Measurements from ENCODE around the gene TMC6.
"Not testable (repeated sequence)": the region's sequence is repeated elsewhere in the genome, so short reads cannot be mapped to it uniquely, and the experiment has no call there.

TMC6 gene

DNA sequence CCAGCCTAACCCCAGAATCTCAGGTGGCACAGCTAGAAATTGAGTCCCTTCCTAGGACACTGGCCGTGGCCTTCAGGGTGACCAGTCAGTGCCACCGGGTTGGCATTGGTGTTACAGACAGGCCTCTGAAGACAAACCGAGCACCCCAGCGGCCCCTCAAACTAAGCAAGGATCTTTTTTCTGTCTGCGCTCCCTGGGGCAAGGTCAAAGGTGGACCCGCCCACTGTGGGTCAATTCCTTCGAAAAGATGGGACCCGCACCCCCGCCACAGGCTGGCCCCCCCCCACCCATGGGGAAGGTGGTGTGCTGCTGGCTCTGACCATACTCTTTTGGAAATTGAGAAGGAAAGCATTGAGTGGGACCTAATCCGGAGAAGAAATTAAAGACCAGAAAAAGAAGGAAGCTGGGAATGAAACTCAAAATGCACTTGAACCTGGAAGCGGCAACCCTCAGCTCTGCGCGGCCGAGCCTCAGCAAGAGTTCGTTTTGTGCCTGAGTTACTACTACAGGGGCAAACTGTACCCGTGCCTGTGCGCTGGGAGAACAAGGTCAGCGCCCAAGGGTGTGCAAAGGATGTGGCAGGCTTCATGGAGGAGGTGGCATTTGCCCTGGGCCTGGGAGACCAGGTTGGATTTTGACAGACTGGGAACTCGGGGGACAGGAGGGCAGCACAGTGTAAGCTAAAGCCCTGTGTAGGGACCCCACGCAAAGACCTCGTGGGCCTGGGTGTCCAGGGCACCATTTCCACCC, 20.4 kb downstream of the TMC6 start:
- DNase-seq, result no peak

DNA sequence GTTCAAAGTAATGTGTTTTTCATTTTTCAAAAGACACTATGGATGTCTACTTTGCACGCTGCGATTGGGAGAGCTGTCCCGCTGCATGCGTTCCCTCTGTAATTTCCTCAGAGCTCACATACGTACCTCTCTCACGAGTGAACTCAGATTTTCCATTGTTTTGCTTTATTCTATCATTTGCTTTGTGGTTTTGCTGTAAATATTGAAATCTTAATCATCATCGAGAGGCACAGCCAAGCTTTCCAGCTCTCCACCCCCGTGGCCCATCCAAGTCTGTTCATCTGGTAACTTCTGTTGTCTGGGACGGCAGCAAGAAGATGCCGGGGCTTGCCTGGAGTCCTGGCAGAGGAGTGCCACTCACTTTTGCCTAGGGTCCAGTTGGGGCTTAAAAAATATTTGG, 21.1 kb downstream of the TMC6 start:
- no peak for DNase-seq

DNA sequence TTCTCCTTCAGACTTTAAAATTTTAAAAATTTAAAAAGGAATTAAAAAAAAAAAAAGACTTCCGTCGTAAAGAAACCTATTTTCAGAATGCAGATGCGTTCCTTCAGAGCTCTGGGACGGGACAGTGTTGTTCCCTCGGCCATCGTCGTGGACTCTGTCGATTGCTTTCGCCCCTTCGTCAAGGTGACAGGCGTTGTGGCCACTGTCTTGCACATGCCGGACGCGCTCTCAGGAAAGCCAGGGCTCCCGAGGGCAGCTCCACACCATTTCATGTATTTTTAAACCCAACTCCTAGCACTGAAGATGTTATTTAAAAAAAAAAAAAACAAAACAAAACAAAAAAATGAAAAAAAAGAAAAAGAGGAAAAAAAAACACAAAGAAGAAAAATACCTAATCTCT, 22.3 kb downstream of the TMC6 start:
- DNase-seq, result no peak

DNA sequence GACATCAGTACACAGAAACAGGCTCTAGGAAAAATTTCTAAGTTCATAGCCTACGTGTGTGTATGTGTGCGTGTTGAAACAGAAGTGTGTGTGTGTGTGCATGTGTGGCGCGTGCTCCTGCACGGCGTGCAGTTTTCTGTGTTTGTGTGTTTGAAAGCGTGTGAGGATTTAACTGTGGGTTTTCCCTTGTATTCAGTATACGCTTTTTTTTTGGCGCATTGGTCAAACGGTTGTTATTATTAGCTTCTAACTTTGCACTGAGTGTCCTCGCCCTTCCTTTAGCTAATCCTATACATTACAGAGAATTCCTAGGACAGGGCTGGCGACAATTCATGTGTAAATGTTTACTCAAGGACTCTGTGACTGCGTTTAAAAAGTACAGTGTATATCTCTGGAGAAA, 23.0 kb downstream of the TMC6 start:
- DNase-seq, result no peak

DNA sequence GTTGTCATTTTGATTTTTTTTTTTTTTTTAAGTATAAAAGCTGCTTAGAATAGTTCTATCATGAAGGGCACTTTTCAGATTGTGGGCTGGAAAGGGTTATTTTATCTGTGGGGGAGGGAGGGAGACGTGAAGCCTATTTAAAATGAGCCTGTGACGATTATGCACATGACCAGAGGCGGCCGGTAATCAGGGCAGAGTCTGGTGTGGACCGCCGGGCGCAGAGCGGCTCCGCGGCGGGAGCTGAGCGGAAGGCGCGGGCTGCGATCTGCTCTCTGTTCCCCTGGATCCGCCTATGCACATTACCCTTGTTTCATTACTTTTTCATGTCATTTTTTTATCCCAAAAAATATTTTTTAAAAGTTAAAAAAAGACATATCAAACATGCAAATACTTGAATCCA, 23.5 kb downstream of the TMC6 start:
- no peak for DNase-seq

DNA sequence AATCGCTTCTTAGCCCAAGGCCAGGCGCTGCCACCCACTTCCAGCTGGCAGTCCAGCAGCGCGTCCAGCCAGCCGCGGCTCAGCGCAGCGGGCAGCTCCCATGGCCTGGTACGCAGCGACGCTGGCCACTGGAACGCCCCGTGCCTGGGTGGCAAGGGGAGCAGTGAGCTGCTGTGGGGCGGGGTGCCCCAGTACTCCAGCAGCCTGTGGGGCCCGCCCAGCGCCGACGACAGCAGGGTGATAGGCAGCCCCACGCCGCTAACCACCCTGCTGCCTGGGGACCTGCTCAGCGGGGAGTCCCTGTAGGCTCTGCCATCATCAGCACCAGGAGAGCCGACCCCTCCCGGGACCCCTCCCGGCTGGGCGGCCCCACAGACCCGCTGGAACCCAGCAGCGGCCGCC, 24.0 kb downstream of the TMC6 start:
- DNase-seq, result no peak

DNA sequence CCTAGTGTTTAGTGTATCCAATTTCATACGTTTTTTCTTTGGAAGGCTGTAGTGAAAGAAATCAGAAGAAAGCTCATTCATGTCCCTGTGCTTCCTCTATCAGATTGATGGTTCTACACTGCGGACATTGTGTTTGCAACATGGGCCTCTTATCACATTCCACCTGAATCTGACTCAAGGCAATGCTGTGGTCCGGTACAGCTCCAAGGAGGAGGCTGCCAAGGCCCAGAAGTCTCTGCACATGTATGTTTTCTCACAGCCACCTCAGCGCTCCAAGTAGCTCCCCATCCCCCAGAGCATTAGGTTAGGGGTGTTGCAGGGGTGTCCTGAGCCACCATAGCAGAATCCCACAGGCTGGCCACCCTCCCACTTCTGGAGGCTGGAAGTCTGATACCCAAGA, 25.2 kb downstream of the TMC6 start:
- no peak for DNase-seq

DNA sequence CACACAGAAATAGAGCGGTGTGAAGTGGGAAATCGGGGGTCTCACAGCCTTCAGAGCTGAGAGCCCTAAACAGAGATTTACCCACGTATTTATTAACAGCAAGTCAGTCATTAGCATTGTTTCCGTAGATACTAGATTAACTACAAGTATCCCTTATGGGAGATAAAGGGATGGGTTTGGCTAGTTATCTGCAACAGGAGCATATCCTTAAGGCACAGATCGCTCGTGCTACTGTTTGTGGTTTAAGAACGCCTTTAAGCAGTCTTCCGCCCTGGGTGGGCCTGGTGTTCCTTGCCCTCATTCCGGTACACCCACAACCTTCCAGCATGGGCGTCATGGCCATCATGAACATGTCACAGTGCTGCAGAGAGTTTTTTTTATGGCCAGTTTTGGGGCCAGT, 27.0 kb downstream of the TMC6 start:
- no peak for DNase-seq

DNA sequence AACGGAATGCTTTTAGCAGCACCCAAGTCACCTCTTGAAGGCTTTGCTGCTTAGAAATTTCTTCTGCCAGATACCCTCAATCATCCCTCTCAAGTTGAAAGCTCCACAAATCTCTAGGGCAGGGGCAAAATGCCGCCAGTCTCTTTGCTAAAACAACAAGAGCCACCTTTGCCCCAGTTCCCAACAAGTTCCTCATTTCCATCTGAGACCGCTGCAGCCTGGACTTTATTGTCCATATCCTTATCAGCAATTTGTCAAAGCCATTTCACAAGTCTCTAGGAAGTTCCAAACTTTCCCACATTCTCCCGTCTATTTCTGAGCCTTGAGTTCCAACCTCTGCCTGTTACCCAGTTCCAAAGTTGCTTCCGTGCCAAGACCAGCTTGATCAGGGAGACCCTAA, 27.4 kb downstream of the TMC6 start:
- no peak for DNase-seq

DNA sequence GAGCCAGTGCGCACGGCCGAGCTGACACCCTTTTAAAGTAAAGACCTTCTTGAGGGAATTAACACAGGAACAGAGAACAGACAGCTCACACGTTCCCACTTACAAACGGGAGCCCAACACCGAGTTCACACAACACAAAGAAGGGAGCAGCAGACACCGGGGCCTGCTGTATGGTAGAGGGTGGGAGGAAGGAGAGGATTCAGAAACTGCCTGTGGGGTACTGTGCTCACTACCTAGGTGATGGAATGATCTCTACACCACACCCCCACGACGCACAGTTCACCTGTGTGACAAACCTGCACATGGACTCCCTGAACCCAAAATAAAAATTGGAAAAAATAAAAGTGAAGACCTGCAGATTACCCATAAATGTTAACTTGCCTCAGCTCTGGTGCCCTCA, 32.5 kb downstream of the TMC6 start:
- DNase-seq, result no peak

DNA sequence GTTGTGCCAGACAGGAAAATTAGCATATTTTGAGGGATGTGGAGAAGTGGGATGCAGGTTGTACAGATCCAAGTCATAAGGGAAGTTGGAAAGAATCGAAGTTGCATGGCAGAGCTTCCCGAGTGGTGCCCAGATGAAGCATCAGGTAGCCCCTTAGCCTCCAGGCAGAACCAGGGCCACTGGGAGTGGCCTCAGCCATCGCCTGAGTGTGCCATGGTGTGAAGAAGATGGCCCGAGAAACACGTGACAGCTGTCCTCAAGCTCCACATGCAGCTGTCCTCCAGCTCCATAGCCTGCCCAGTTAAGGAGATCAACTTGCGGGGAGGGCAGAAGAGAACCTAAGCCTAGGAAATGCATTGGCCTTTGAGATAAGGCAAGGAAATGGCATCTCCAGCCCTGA, 33.5 kb downstream of the TMC6 start:
- DNase-seq, result no peak

DNA sequence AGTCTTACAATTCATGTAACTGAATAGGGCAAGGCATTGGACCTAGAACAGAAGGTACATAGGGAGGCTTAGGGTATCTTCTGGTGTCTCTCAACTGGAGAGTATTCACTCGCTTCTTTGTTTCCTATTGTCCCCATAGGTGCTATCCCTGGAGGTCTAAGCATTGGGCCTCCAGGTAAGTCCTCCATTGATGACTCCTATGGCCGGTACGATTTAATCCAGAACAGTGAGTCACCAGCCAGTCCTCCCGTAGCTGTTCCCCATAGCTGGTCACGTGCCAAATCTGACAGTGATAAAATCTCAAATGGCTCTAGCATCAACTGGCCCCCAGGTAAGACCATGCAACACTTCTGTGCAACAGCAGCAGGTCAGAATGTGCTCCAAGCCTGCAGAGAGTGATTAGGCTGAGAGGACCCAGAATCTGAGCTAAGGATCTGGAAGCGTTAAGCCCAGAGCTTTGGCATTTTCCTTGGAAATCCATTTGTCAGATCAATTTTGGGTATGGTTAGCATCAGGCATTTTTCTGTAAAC, 35.7 kb downstream of the TMC6 start:
- DNase-seq, result no peak

DNA sequence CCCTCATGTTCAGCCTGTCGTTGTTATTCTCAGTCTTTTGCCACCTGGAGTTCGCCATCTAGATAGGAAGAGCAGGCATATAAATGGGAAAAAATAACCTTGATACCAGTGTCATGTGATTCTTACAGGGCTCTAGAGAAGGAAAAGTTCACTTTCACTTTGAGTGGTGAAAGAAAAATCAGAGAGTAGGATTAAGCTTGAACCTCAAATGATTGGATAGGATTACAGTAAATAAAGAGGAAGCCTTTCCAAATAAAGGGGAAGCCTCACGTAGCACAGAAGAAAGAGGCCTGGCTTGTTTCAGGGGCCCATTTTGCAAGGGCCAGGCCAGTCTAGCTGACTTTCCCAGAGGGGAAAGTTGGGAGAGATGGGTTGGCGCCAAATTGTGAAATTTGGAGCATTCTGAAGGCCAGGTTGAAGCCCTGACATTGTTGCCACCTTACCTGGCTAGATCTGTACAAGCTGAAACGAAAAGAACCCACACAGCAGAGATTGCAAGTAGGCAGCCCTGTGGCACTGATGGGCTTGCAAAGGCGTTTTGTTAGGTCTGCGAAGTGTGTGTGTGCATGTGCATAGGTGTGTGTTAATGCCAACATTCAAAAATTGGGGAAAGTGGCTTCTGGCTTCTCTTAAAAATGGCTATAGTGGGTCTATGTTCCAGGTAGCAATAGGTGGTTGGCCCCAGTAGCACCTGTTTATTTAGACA, 38.8 kb downstream of the TMC6 start:
- no peak for DNase-seq

DNA sequence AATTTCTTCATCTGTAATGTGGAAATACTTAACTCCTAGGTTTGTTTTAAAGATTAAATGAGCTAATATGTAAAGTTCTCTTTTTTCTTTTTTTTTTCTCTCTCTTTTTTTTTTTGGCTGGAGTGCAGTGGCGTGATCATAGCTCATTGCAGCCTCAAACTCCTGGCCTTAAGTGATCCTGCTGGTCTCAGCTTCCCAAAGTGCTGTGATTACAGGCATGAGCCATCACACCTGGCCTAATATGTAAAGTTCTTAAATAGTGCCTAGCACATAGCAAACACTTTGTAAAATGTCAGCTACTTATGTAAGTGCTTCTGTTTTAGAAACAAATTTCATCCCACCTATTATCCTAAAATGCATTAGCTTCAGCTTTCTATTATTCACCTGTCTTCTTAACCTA, 40.0 kb downstream of the TMC6 start:
- DNase-seq, result no peak

DNA sequence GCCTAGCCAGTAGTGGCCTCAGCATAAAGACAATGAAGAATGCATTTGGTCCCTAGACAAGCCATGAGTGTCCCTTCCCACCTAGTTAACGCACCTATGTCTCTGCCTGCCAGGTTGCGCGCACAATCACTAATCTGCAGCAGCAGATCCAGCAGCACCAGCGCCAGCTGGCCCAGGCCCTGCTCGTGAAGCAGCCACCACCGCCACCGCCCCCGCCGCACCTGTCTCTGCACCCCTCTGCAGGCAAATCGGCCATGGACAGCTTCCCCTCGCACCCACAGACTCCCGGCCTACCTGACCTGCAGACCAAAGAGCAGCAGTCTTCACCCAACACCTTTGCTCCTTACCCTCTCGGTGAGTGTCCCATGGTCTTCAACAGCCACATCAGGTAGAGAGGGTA, 41.8 kb downstream of the TMC6 start:
- DNase-seq, result no peak

DNA sequence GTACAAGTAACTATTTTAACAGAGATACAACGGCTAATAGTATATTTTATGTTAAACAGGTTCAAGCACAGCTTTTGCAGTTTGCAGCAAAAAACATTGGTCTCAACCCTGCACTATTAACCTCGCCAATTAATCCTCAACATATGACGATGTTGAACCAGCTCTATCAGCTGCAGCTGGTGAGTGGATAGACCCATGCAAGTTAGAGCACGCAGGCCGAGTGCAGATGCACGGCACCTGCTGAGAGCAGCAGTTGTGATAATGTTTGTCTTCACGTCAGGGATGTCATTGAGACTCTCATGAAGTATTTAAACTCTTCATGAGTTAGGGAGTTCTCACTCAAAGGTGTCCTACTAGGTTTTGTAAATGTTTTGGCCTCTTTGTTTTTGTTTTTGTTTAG, 45.6 kb downstream of the TMC6 start:
- no peak for DNase-seq

DNA sequence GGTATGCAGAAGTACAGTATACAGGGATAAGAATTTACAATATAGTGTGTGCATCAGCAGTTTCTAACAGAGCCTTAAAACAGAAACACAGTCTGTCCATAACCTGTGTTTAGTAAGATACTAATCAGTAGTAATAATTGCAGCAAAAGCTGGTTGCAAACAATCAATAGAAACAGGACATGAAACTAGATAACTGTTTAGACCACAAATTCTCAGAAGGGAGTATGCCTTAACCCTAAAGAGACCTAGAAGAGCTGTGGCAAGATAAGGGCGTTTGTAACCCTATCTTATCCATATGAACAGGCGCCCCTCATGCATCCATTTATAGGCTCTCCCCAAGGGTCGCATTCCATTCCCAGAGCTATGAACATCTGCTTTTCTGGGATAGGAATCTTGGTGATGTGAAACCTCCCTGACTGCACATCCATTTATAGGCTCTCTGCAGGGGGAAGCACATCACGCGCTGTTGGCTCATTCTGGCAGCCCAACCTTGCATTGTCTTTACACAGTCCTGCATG, 46.1 kb downstream of the TMC6 start:
- not testable (repeated sequence) for DNase-seq

DNA sequence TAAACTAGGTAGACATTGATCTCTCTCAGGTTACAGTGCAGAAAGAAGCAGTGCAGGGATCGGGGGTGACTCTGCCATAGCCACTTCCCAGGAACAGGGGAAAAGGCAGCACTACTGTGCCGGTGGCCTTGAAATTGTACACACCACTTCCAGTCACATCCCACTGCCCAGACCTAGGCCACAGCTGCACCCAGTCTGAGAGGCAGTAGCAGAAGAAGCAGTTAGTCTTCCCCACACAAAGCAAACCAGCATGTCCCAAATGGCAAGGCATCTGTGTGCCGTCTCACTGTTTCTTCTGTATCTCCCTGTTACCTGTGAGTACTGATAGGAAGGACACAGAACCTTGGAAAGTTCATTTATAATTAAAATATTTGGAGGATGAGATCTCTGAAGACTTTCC, 47.0 kb downstream of the TMC6 start:
- DNase-seq, result no peak

DNA sequence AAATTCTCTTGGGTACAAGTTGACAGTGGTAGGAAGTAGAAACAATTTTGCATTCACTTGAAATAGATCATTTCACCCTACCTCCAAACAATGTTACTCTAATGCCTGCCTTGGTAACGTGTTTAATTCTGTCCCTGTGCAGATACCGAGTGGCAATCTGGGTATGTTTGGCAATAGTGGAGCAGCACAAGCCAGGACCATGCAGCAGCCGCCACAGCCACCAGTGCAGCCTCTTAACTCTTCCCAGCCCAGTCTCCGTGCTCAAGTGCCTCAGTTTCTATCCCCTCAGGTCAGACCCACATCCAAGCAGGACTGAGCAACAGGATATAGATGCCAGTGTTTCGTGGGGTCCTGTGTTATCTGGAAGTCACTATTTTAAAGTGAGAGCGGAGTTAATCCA, 49.3 kb downstream of the TMC6 start:
- no peak for DNase-seq

DNA sequence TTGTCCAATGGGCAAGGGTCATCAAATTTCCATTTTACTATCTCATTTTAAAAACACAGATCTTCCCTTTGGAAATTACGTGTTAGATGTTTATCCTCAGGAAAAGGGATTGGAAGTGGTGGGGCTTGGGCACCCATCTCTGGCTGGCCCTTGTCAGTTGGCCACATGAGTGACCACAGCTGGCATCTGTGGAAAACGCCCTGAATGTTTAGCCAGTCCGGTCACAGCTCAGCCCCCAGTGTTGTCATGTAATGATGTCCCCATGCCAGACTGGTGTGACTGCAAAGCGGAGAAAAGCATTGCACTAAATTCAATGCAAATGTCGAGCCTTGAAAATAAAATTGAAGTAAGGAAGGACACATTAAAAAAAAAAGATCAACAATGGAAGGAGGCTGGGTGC, 53.0 kb downstream of the TMC6 start:
- DNase-seq, result no peak

DNA sequence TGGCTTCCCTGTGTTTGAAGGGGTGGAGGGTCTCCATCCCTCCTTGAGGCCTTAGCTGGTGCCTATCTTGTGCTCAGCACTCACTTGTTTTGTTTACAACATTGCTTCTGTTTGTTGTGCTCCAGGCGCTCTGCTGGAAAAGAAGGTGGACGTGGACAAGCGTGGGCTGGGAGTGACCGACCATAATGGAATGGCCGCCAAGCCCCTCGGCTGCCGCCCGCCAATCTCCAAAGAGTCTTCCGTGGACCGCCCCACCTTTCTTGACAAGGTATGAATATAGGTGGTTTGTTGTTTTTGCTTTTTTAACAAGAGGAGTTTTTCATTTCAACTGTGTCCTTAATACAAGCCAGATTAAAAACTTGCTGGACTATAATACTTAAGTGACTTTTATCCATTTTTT, 53.5 kb downstream of the TMC6 start:
- no peak for DNase-seq

DNA sequence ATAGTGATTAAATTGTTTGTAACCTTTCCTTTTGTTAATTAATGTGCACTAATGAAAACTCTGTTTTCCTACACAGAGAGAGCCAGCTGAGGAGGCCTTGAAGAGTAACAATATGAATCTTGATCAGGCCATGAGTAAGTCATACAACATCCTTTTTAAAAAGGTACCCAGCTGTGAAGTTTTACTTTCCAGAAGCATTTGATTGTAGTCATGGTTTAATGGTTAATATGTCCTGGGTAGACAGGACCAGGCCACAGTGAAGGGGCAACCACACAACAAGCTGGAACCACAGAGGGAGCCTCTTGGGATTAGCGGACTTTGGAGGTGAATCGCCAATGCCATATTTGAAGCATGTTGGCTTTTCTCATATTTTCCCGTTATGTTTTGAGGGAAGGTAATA, 55.6 kb downstream of the TMC6 start:
- no peak for DNase-seq

DNA sequence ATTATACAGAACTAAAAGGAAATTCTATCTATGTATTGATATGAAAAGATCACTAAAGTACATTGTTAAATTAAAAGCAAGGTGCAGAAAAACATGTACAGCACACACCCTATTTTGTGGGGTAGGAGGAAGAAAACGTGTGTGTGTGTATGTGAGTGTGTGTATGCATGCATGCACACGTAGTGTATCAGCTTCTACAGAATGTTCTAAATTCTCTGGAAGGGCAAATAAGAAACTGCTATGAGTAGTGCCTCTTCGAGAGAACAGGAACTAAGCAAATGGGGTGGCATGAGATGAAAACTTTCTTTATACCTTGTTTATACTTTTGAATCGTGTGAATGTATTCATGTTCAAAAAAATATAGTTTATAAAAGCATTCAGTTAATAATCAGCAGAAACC, 58.9 kb downstream of the TMC6 start:
- DNase-seq, result no peak

DNA sequence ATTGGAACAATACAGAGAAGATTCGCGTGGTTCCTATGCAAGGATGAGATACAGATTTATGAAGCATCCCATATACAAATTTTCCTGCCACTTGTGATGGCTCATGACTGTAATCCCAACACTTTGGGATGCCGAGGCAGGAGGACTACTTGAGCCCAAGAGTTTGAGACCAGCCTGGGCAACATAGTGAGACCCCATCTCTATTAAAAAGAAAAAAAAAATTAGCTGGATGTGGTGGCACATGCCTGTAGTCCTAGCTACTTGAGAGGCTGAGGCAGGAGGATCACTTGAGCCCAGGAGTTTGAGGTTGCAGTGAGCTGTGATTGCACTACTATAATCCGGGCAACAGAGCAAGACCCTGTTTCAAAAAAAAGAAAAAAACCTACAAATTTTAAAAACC, 61.6 kb downstream of the TMC6 start:
- DNase-seq, result not testable (repeated sequence)

DNA sequence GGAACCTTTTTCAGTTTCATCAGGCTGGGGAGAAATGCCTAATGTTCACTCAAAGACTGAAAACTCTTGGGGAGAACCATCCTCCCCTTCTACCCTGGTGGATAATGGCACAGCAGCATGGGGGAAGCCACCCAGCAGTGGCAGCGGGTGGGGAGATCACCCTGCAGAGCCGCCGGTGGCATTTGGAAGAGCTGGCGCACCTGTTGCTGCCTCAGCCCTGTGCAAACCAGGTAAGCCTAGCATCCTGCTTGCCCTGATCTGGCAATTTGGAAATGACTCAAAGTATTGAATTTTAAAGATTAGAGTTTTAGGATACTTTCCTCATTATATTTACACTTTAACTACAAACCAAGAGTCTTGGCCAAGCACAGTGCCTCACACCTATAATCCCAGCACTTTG, 63.8 kb downstream of the TMC6 start:
- no peak for DNase-seq
